CD4-positive, alpha-beta T cell treated with Interleukin-2 at 100 ng/mL for 4 hours (primary cell): ENCODE results near the gene AEBP1.

Source experiments
- DNase-seq: peaks from one replicate; pipeline ENCODE4 v3.0.0-alpha.2; 2020; ENCODE audit warnings: low spot score

Gene AEBP1

GRCh38 chr7:44104860-44105771 lies 971 bp downstream of the AEBP1 start:
- DNase-seq: no peak

- no peak for DNase-seq
These were observed 1.7 kb downstream of the AEBP1 start for GRCh38 chr7:44105832-44106231.

- no peak for DNase-seq
These were observed 2.3 kb downstream of the AEBP1 start for GRCh38 chr7:44106311-44107065.

DNA sequence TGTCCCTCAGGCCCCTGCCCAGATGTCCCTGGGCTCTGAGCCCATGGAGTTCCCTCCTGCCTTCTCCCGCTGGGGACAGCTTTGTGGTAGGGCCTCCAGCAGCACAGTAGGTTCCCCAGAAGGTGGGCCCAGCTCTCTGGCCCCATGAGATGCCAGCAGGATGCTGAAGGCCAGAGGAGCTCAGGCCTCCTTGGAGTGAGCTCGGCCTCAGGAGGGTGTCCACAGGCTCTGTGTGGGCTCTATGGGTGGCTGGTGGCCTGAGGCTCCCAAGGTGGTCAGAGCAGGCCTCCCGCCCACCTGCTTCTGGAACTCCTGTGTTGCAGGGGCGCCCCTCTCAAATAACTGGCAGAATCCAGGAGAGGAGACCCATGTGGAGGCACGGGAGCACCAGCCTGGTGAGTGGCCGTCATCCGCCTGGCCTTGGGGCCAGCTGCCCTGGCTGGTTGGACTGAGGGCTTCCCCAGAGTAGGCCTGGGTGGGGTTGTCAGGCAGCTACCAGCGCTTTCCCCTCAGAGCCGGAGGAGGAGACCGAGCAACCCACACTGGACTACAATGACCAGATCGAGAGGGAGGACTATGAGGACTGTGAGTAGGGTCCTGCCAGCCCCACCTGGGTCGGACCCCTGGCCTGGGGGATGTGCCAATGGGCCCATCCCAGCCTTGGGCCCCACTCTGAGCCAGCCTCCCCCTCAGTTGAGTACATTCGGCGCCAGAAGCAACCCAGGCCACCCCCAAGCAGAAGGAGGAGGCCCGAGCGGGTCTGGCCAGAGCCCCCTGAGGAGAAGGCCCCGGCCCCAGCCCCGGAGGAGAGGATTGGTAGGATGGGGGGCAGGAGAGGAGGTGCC lies 3.2 kb downstream of the AEBP1 start:
- no peak for DNase-seq

- DNase-seq: no peak
These were observed 4.0 kb downstream of the AEBP1 start for GRCh38 chr7:44107961-44108767.

GRCh38 chr7:44108768-44109750 lies 4.9 kb downstream of the AEBP1 start:
- no peak for DNase-seq

DNA sequence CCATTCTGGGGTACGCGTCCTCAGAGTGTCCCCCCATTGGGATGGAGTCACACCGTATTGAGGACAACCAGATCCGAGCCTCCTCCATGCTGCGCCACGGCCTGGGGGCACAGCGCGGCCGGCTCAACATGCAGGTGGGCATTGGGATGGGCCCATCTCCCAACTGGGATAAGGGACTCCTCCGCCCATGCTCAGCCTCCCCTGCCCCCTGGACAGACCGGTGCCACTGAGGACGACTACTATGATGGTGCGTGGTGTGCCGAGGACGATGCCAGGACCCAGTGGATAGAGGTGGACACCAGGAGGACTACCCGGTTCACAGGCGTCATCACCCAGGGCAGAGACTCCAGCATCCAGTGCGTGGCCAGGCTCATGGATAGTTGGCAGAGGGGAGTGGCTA lies 5.8 kb downstream of the AEBP1 start:
- no peak for DNase-seq

- DNase-seq: no peak
These were observed 6.8 kb downstream of the AEBP1 start for GRCh38 chr7:44110719-44111635.

- DNase-seq: no peak
These were observed 7.6 kb downstream of the AEBP1 start for GRCh38 chr7:44111761-44112160.

DNA sequence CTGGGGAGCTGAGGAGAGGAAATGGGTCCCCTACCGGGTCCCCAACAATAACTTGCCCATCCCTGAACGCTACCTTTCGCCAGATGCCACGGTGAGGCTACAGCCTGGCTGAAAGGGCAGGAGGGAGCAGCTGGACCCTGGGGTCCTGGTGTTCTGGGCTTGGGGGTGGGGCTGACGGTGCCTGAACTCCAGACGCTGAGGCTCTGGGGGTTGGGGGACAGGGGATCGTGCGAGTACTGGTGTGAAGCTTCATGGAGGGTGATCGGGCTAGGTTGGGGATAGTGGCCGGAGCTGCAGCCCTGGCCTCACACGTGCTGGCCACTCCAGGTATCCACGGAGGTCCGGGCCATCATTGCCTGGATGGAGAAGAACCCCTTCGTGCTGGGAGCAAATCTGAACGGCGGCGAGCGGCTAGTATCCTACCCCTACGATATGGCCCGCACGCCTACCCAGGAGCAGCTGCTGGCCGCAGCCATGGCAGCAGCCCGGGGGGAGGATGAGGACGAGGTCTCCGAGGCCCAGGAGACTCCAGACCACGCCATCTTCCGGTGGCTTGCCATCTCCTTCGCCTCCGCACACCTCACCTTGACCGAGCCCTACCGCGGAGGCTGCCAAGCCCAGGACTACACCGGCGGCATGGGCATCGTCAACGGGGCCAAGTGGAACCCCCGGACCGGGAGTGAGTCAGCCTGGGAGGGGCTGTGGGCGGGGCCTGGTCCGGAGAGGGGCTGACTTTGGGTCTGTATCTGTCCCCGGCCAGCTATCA lies 8.3 kb downstream of the AEBP1 start:
- no peak for DNase-seq

GRCh38 chr7:44112997-44113763 lies 9.0 kb downstream of the AEBP1 start:
- DNase-seq: no peak

DNA sequence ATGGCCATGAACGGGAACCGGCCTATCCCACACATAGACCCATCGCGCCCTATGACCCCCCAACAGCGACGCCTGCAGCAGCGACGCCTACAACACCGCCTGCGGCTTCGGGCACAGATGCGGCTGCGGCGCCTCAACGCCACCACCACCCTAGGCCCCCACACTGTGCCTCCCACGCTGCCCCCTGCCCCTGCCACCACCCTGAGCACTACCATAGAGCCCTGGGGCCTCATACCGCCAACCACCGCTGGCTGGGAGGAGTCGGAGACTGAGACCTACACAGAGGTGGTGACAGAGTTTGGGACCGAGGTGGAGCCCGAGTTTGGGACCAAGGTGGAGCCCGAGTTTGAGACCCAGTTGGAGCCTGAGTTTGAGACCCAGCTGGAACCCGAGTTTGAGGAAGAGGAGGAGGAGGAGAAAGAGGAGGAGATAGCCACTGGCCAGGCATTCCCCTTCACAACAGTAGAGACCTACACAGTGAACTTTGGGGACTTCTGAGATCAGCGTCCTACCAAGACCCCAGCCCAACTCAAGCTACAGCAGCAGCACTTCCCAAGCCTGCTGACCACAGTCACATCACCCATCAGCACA lies 9.7 kb downstream of the AEBP1 start:
- no peak for DNase-seq

DNA sequence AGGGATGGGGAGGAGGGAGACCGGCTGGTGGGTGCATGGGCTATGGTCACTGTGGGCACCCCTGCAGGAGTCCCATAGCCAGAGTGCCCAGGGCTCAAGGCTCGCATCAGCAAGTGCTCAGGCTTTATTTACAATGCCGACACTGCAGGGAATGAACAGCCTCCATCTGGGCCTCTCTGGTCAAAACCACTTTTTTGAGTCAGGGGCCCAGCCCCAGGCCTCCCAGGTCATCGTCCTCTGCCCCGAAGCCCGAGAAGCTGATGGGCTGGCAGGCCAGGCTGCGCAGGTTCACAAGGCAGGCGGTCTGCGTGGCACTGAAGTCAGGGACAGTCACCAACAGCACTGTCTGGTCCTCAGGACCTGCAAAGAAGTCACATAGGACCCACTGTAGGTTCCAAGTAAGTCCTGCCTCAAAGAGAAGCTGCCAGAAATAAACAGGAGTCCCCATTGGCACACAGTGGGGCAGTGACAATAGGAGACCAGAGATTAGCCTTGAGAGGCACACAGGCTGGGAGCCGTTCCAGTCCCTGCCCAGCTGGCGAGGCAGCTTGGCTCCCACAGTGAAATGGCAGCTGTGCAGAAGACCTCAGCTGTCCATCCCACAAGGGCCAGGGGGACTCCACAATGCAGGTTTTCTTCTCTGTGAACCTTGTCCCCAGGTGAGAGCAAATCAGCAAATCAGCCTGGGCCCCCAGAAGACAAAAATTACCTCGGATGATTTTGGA lies 10.6 kb downstream of the AEBP1 start:
- DNase-seq: no peak

GRCh38 chr7:44116087-44116788 lies 12.1 kb downstream of the AEBP1 start:
- DNase-seq: no peak

GRCh38 chr7:44116789-44117666 lies 12.9 kb downstream of the AEBP1 start:
- no peak for DNase-seq
